GM12878 (cell line): ENCODE results near the gene LAMC3. TPM values are rescaled to one million over a fixed set of nuclear protein-coding genes. Genes with fewer than 3 reads are reported as not detected.

Experiments used
- BRCA1 ChIP-seq: IDR thresholded peaks from 2 replicates; pipeline ENCODE4 v1.6.1; 2011; ENCODE audit warnings: low read depth, low read length, improper control_type of control experiment
- EZH2 ChIP-seq: IDR thresholded peaks from 2 replicates; pipeline ENCODE4 v1.6.1; 2012; ENCODE audit warnings: low read depth, mild to moderate bottlenecking, control low read depth, inconsistent platforms, low read length, borderline replicate concordance; ENCODE audit not compliant: control insufficient read depth
- JUNB ChIP-seq: IDR thresholded peaks from 2 replicates; pipeline ENCODE4 v1.6.1; 2016; ENCODE audit warnings: antibody characterized with exemption, mild to moderate bottlenecking
- MLLT1 ChIP-seq: fragments of 450-650 bp; IDR thresholded peaks from 2 replicates; pipeline ENCODE4 v1.6.1; 2016; ENCODE audit warnings: mild to moderate bottlenecking
- MYC ChIP-seq: IDR thresholded peaks from 2 replicates; pipeline ENCODE4 v1.6.1; 2011; ENCODE audit warnings: mild to moderate bottlenecking, low read length, moderate library complexity, inconsistent platforms; ENCODE audit not compliant: insufficient read depth, insufficient replicate concordance, insufficient read length, severe bottlenecking
- PAX5 ChIP-seq: IDR thresholded peaks from 2 replicates; pipeline ENCODE4 v1.6.1; 2011; ENCODE audit warnings: low read depth, low read length, borderline replicate concordance
- PKNOX1 ChIP-seq: fragments of 450-650 bp; IDR thresholded peaks from 2 replicates; pipeline ENCODE4 v1.6.1; 2016; ENCODE audit warnings: mild to moderate bottlenecking
- SMAD5 ChIP-seq: IDR thresholded peaks from 2 replicates; pipeline ENCODE4 v1.6.1; 2016; ENCODE audit warnings: antibody characterized with exemption, low read depth
- TCF3 ChIP-seq: IDR thresholded peaks from 2 replicates; pipeline ENCODE4 v1.6.1; 2012; ENCODE audit warnings: low read depth, mild to moderate bottlenecking, low read length, borderline replicate concordance; ENCODE audit not compliant: insufficient read depth
- ZNF207 ChIP-seq: fragments of 450-650 bp; IDR thresholded peaks from 2 replicates; pipeline ENCODE4 v1.6.1; 2014; ENCODE audit warnings: antibody characterized with exemption, mild to moderate bottlenecking, borderline replicate concordance
- polyA plus RNA-seq, 11 experiments: library from polyadenylated mRNA; depleted of rRNA in 4 of 11; unstranded in 6 of 11; stranded (reverse) in 5 of 11; fragments of >200 nt; fragmentation: Nextera tagmentation in 4 of 11; fragmentation: Illumina TruSeq in 1 of 11; extraction: Ambion mirVana in 4 of 11; extraction: Trizol in 1 of 11; gene quantifications; 1 replicate in 1 of 11; 2 replicates in 10 of 11; pipeline versions ENCODE4 v1.2.1 to v1.2.3, GENCODE V29; 2011 to 2016; ENCODE audit warnings: inconsistent platforms in 2 of 11, missing spikeins in 2 of 11, low read depth in 1 of 11
- total RNA-seq, 4 experiments: library from RNA; depleted of rRNA in 3 of 4; stranded (reverse); fragments of >200 nt in 3 of 4; fragmentation: Illumina TruSeq in 1 of 4; extraction: Trizol in 1 of 4; gene quantifications; 2 replicates each; pipeline versions ENCODE4 v1.2.1 to v1.2.3, GENCODE V29; 2013 to 2021

Gene LAMC3
- total and polyA plus RNA-seq, 10 of the 15 experiments (the other 5 are each of a cell fraction or from before 2014, with no cell fraction given): under 0.01 to 0.08 TPM; not detected in 8

GRCh38 chr9:131125288-131126058 is 116.5 kb downstream of the LAMC3 start, which contains the start of gene NUP214 (continued):
- TF ChIP-seq TCF3 (0 out of 2 replicates have a peak, but pooled peaks have one; percentile 26), SMAD5 (peak; percentile 96), MYC (no peak), EZH2 (no peak), PAX5 (peak; percentile 75; the same call in 1 of the 2 replicates), JUNB (no peak), PKNOX1 (peak; percentile 48; the same call in 1 of the 2 replicates), ZNF207 (peak; percentile 91; the same call in 1 of the 2 replicates), MLLT1 (0 out of 2 replicates have a peak, but pooled peaks have one; percentile 36), BRCA1 (peak; percentile 62; the same call in 1 of the 2 replicates)
